A549 (cell line): ENCODE data around the gene SLC6A16. TPM values are rescaled to one million over a fixed set of nuclear protein-coding genes. Genes with fewer than 3 reads are reported as not detected.

Experiments used
- ATAC-seq, 2 experiments: fragments of 200-7000 bp in 1 of 2; fragments of >200 bp in 1 of 2; cut with Nextera tagmentation in 1 of 2; cut with Tn5 transposase in 1 of 2; 3 replicates each; pipeline versions ENCODE4 v1.8.0 to v1.9.1; 2018 to 2020; ENCODE audit warnings: mild to moderate bottlenecking in 1 of 2, moderate library complexity in 1 of 2
- CTCF ChIA-PET: fragments of 300-600 bp; sonication (Branson Sonifier 250); formaldehyde crosslinking; extraction: SDS; loops from one replicate; lab custom pipeline; 2021; ENCODE audit warnings: antibody characterized with exemption, inconsistent platforms; lab: Yijun Ruan, JAX
- POLR2A ChIA-PET: fragments of 350-600 bp; formaldehyde crosslinking; extraction: SDS; loops from one replicate; lab custom pipeline; 2021; ENCODE audit warnings: antibody characterized with exemption, inconsistent platforms; lab: Yijun Ruan, JAX
- DNase-seq, 2 experiments: peaks; one replicate each; pipeline versions ENCODE4 v3.0.0 to v3.0.0-alpha.2; 2011 to 2016; ENCODE audit warnings: low read depth in 1 of 2, low spot score in 1 of 2
- FAIRE-seq: peaks from 2 replicates; lab custom pipeline; 2011; peaks lifted over from hg19 to GRCh38; lab: Jason Lieb, UNC
- H3K27ac ChIP-seq, 2 experiments: fragments of >200 bp; sonication (Bioruptor Twin); formaldehyde crosslinking; 3 replicates each; pipeline ENCODE4 v1.5.1; 2016 to 2017
- H3K4me1 ChIP-seq: fragments of >200 bp; sonication (Bioruptor Twin); formaldehyde crosslinking; 3 replicates; pipeline ENCODE4 v1.6.1; 2016
- H3K4me2 ChIP-seq: fragments of >200 bp; sonication (Bioruptor Twin); formaldehyde crosslinking; 3 replicates; pipeline ENCODE4 v1.6.1; 2016
- H3K4me3 ChIP-seq: fragments of >200 bp; sonication (Bioruptor Twin); formaldehyde crosslinking; 3 replicates; pipeline ENCODE4 v1.5.1; 2016
- H3K9me3 ChIP-seq: fragments of >200 bp; sonication (Bioruptor Twin); formaldehyde crosslinking; 3 replicates; pipeline ENCODE4 v1.6.1; 2016
- ATOH8 ChIP-seq: fragments of 250-450 bp; sonication (Bioruptor Pico); IDR thresholded peaks from 2 replicates; pipeline ENCODE4 v1.5.0; 2020; ENCODE audit warnings: low read depth, mild to moderate bottlenecking, moderate library complexity
- BHLHE40 ChIP-seq: IDR thresholded peaks from 2 replicates; pipeline ENCODE4 v1.6.1; 2012; ENCODE audit warnings: low read depth, low read length, inconsistent platforms
- CBX8 ChIP-seq: fragments of 200-600 bp; sonication (generic); IDR thresholded peaks from 2 replicates; pipeline ENCODE4 v1.6.1; 2016
- CHD2 ChIP-seq: fragments of 150-350 bp; IDR thresholded peaks from 2 replicates; pipeline ENCODE4 v1.6.1; 2014; ENCODE audit warnings: low read length; ENCODE audit not compliant: partially characterized antibody
- CHD4 ChIP-seq: fragments of 200-600 bp; sonication (generic); IDR thresholded peaks from 2 replicates; pipeline ENCODE4 v1.6.1; 2016; ENCODE audit warnings: antibody characterized with exemption, mild to moderate bottlenecking, borderline replicate concordance
- CTCF ChIP-seq: fragments of >200 bp; sonication (Bioruptor Twin); formaldehyde crosslinking; IDR thresholded peaks from 3 replicates; pipeline ENCODE4 v1.5.1; 2016
- E2F6 ChIP-seq: IDR thresholded peaks from 2 replicates; pipeline ENCODE4 v1.6.1; 2012; ENCODE audit warnings: low read depth, borderline replicate concordance
- EP300 ChIP-seq, 2 experiments: fragments of >200 bp; sonication (Bioruptor Twin); formaldehyde crosslinking; IDR thresholded peaks; 2 replicates in 1 of 2; 3 replicates in 1 of 2; pipeline ENCODE4 v1.6.1; 2016 to 2017
- ESRRA ChIP-seq: fragments of 150-350 bp; IDR thresholded peaks from 2 replicates; pipeline ENCODE4 v1.6.1; 2014; ENCODE audit warnings: mild to moderate bottlenecking, low read length, borderline replicate concordance
- GATA3 ChIP-seq: IDR thresholded peaks from 2 replicates; pipeline ENCODE4 v1.6.1; 2012; ENCODE audit warnings: borderline replicate concordance
- HDAC2 ChIP-seq: fragments of 200-600 bp; sonication (generic); IDR thresholded peaks from 2 replicates; pipeline ENCODE4 v1.6.1; 2016
- HES2 ChIP-seq: fragments of >200 bp; sonication (Bioruptor Twin); formaldehyde crosslinking; IDR thresholded peaks from 2 replicates; pipeline ENCODE4 v1.6.1; 2016
- MAFK ChIP-seq: fragments of 450-650 bp; IDR thresholded peaks from 2 replicates; pipeline ENCODE4 v1.6.1; 2014; ENCODE audit not compliant: partially characterized antibody
- MAX ChIP-seq: IDR thresholded peaks from 2 replicates; pipeline ENCODE4 v1.6.1; 2012
- MYC ChIP-seq: IDR thresholded peaks from 2 replicates; pipeline ENCODE4 v1.6.1; 2012; ENCODE audit warnings: mild to moderate bottlenecking, inconsistent platforms, low read length, improper control_type of control experiment, borderline replicate concordance
- NR3C1 ChIP-seq: fragments of >200 bp; sonication (Bioruptor Twin); formaldehyde crosslinking; IDR thresholded peaks from 3 replicates; pipeline ENCODE4 v1.6.1; 2017
- PHF8 ChIP-seq: fragments of 200-600 bp; sonication (generic); IDR thresholded peaks from 2 replicates; pipeline ENCODE4 v1.6.1; 2016; ENCODE audit warnings: low read depth, mild to moderate bottlenecking, antibody characterized with exemption, moderate library complexity, borderline replicate concordance
- REST ChIP-seq: fragments of 200-600 bp; sonication (generic); IDR thresholded peaks from 2 replicates; pipeline ENCODE4 v1.6.1; 2016; ENCODE audit warnings: antibody characterized with exemption, mild to moderate bottlenecking, moderate library complexity
- RFX5 ChIP-seq: fragments of 450-650 bp; IDR thresholded peaks from 2 replicates; pipeline ENCODE4 v1.7.1; 2014; ENCODE audit warnings: antibody characterized with exemption, mild to moderate bottlenecking, moderate library complexity
- RNF2 ChIP-seq: fragments of 200-600 bp; sonication (generic); IDR thresholded peaks from 2 replicates; pipeline ENCODE4 v1.6.1; 2016; ENCODE audit warnings: low read depth, mild to moderate bottlenecking, antibody characterized with exemption, moderate library complexity, borderline replicate concordance
- USF2 ChIP-seq: fragments of 450-650 bp; IDR thresholded peaks from 2 replicates; pipeline ENCODE4 v1.6.1; 2014; ENCODE audit warnings: antibody characterized with exemption
- ZFP36 ChIP-seq: fragments of 450-650 bp; IDR thresholded peaks from 2 replicates; pipeline ENCODE4 v1.6.1; 2014; ENCODE audit warnings: borderline replicate concordance; ENCODE audit not compliant: partially characterized antibody
- ZSCAN20 ChIP-seq: fragments of 250-450 bp; sonication (Bioruptor Pico); IDR thresholded peaks from 2 replicates; pipeline ENCODE4 v1.8.0; 2022; ENCODE audit warnings: mild to moderate bottlenecking, moderate library complexity
- WGBS: methylation state at CpG from one replicate; pipeline ENCODE4 v1.1.6; 2017; ENCODE audit errors: missing lambda C conversion rate; 5-methylcytosine and 5-hydroxymethylcytosine counted together
- polyA plus RNA-seq, 4 experiments: library from polyadenylated mRNA; depleted of rRNA in 3 of 4; stranded (reverse); fragments of >200 nt; fragmentation: RNase III in 1 of 4; extraction: RNeasy Plus Mini Kit Qiagen cat#74134 plus additional on column Dnase treatment in 1 of 4; gene quantifications; 2 replicates in 3 of 4; 3 replicates in 1 of 4; pipeline ENCODE4 v1.2.3, GENCODE V29; 2011 to 2017

Gene SLC6A16
- polyA plus RNA-seq, 2 of the 4 experiments (the other 2 are of a cell fraction) = 3.2 to 5.9 TPM

- WGBS = 15% methylated on average over 2 of the region's 2 CpGs
- ChIA-PET CTCF (interaction anchor here (0.7 to 9.0 kb wide), 5 partner anchors 15 to 152 kb away, joined by 3 to 58 read pairs (median 3); no protein-coding TSS in a partner anchor), POLR2A (no interaction called here)
- DNase-seq = no peak
- no peaks in the 10 kb centered on the region for H3K4me1 ChIP-seq
- FAIRE-seq = no peak
- no peak overlapping the region for H3K4me2 ChIP-seq
- no peak for TF ChIP-seq REST
- TF ChIP-seq PHF8 = no peak
- no peak for TF ChIP-seq GATA3
- TF ChIP-seq CTCF = no peak
- TF ChIP-seq BHLHE40 = no peak
- no peak for TF ChIP-seq CHD2
- TF ChIP-seq RFX5 = no peak
- no peak for TF ChIP-seq MAX
- no peak for TF ChIP-seq ZFP36
- H3K4me3 ChIP-seq = no peak overlapping the region
- ATAC-seq = no peak
- H3K27ac ChIP-seq = no peak overlapping the region
- H3K9me3 ChIP-seq = peaks cover 9% of the 10 kb centered on the region; the same call in 2 of the 3 replicates
These were observed 75.1 kb downstream of the SLC6A16 start for GRCh38 chr19:49249933-49250332.

GRCh38 chr19:49247676-49248075 is 77.3 kb downstream of the SLC6A16 start:
- Histone ChIP-seq H3K4me2 (no peak overlapping the region), H3K4me1 (no peaks in the 10 kb centered on the region), H3K9me3 (peaks cover 9% of the 10 kb centered on the region; the same call in 2 of the 3 replicates), H3K27ac (no peak overlapping the region), H3K4me3 (no peak overlapping the region)
- TF ChIP-seq CBX8 = no peak
- no peak for TF ChIP-seq CHD4
- no peak for TF ChIP-seq ZSCAN20 (CRISPR knock-in tag)
- no peak for TF ChIP-seq USF2
- TF ChIP-seq EP300 (IDR thresholded peaks at IDR 0.05) = no peak
- TF ChIP-seq MAFK = no peak
- TF ChIP-seq ESRRA = no peak
- TF ChIP-seq ZFP36 = no peak
- TF ChIP-seq CTCF = no peak
- TF ChIP-seq RNF2 = no peak
- TF ChIP-seq BHLHE40 = no peak
- TF ChIP-seq HES2 = no peak
- TF ChIP-seq CHD2 = no peak
- no peak for TF ChIP-seq ATOH8 (CRISPR knock-in tag)
- TF ChIP-seq E2F6 = no peak
- no peak for TF ChIP-seq MYC
- no peak for TF ChIP-seq HDAC2
- TF ChIP-seq GATA3 = no peak
- no peak for TF ChIP-seq NR3C1
- POLR2A ChIA-PET = no interaction called here
- DNase-seq = no peak
- CTCF ChIA-PET = interaction anchor here (1.2 to 9.0 kb wide), 6 partner anchors 9 to 48 kb away, joined by 3 to 58 read pairs (median 4); no protein-coding TSS in a partner anchor
- 44% methylated on average over 1 of the region's 2 CpGs for WGBS
- no peak for FAIRE-seq
- ATAC-seq = no peak
